RWPE2 (cell line): ENCODE measurements around the gene GPR107.

Experiments
- ATAC-seq: fragments of 200-7000 bp; cut with Tn5 transposase; 3 replicates; pipeline ENCODE4 v1.9.1; 2021; ENCODE audit warnings: low read depth
- DNase-seq: peaks from one replicate; pipeline ENCODE4 v3.0.0-alpha.2; 2020; ENCODE audit warnings: low spot score
- H3K27ac ChIP-seq: fragments of 450-650 bp; 2 replicates; pipeline ENCODE4 v1.5.1; 2017; ENCODE audit warnings: mild to moderate bottlenecking; ENCODE audit not compliant: poor library complexity, severe bottlenecking
- H3K27me3 ChIP-seq: fragments of 250-450 bp; sonication (Bioruptor Pico); 2 replicates; pipeline ENCODE4 v1.5.1; 2021; ENCODE audit warnings: mild to moderate bottlenecking, moderate library complexity; ENCODE audit not compliant: insufficient read depth, poor library complexity, severe bottlenecking
- H3K36me3 ChIP-seq: fragments of 250-450 bp; sonication (Bioruptor Pico); 2 replicates; pipeline ENCODE4 v1.5.1; 2020; ENCODE audit warnings: low read depth, mild to moderate bottlenecking, moderate library complexity
- H3K4me1 ChIP-seq: fragments of 250-450 bp; sonication (Bioruptor Pico); 2 replicates; pipeline ENCODE4 v1.5.1; 2021; ENCODE audit warnings: mild to moderate bottlenecking, moderate library complexity; ENCODE audit not compliant: insufficient read depth, poor library complexity, severe bottlenecking
- H3K4me3 ChIP-seq: fragments of 250-450 bp; sonication (Bioruptor Pico); 2 replicates; pipeline ENCODE4 v1.5.1; 2021; ENCODE audit warnings: mild to moderate bottlenecking, moderate library complexity; ENCODE audit not compliant: severe bottlenecking
- H3K9me3 ChIP-seq: fragments of 250-450 bp; sonication (Bioruptor Pico); 2 replicates; pipeline ENCODE4 v1.5.1; 2021; ENCODE audit warnings: mild to moderate bottlenecking, moderate library complexity; ENCODE audit not compliant: severe bottlenecking
- CTCF ChIP-seq: fragments of 450-650 bp; IDR thresholded peaks from one replicate; pipeline ENCODE4 v1.5.1; 2017; ENCODE audit warnings: mild to moderate bottlenecking, moderate library complexity; ENCODE audit not compliant: poor library complexity, severe bottlenecking

GPR107 gene

GRCh38 chr9:130023144-130023787, 30.4 kb upstream of the GPR107 start:
- TF ChIP-seq CTCF = no peak
- no peak overlapping the region for H3K27ac ChIP-seq

GRCh38 chr9:130023994-130024596, 29.6 kb upstream of the GPR107 start:
- ATAC-seq (no peak; the same call in 2 of the 3 replicates), DNase-seq (no peak)
- Histone ChIP-seq H3K27ac (peak overlapping the region; percentile 39), H3K27me3 (no peaks in the 10 kb centered on the region), H3K9me3 (no peaks in the 10 kb centered on the region), H3K4me3 (no peak overlapping the region), H3K4me1 (peaks cover 10% of the 10 kb centered on the region), H3K36me3 (no peaks in the 10 kb centered on the region)
- no peak for TF ChIP-seq CTCF

More at GRCh38 chr9:130023144-130023787, 30.4 kb upstream of the GPR107 start:
- Histone ChIP-seq H3K36me3 (no peaks in the 10 kb centered on the region), H3K9me3 (no peaks in the 10 kb centered on the region), H3K4me3 (no peak overlapping the region), H3K27me3 (no peaks in the 10 kb centered on the region), H3K4me1 (peaks cover 10% of the 10 kb centered on the region)
- no peak for ATAC-seq
- DNase-seq = no peak

GRCh38 chr9:130024597-130024994, 29.1 kb upstream of the GPR107 start:
- ATAC-seq (peak; percentile 89), DNase-seq (peak; percentile 65)
- Histone ChIP-seq H3K9me3 (no peaks in the 10 kb centered on the region), H3K27ac (peak overlapping the region; percentile 39), H3K4me1 (peaks cover 10% of the 10 kb centered on the region), H3K36me3 (no peaks in the 10 kb centered on the region), H3K4me3 (no peak overlapping the region), H3K27me3 (no peaks in the 10 kb centered on the region)
- no peak for TF ChIP-seq CTCF

GRCh38 chr9:130026583-130027340, 26.9 kb upstream of the GPR107 start:
- Histone ChIP-seq H3K27ac (no peak overlapping the region), H3K4me3 (no peak overlapping the region), H3K9me3 (no peaks in the 10 kb centered on the region), H3K4me1 (peaks cover 10% of the 10 kb centered on the region), H3K27me3 (no peaks in the 10 kb centered on the region), H3K36me3 (no peaks in the 10 kb centered on the region)
- DNase-seq (no peak), ATAC-seq (no peak)
- no peak for TF ChIP-seq CTCF
